Left cardiac atrium (tissue), 4 donors: ENCODE data around the gene NKX1-1. TPM values are rescaled to one million over a fixed set of nuclear protein-coding genes. Genes with fewer than 3 reads are reported as not detected.
A peak's percentile ranks its signal among the peaks of the same experiment; 100 is the strongest.
"Not testable (repeated sequence)": the region's sequence is repeated elsewhere in the genome, so short reads cannot be mapped to it uniquely, and the experiment has no call there.

Source experiments
- ATAC-seq, 2 donors: fragments of 200-7000 bp; cut with Tn5 transposase; one replicate each; pipeline ENCODE4 v1.9.1; 2020; ENCODE audit warnings: mild to moderate bottlenecking in 2 of 2, moderate library complexity in 2 of 2
- DNase-seq: peaks from one replicate; pipeline ENCODE4 v3.0.0-alpha.2; 2020
- intact Hi-C, 2 donors: fragments of 100-400 bp; cut with DNase I; formaldehyde crosslinking; loops; one replicate each; pipeline versions ENCODE4 v1.14.1 to v1.15.1; 2022 to 2023
- total RNA-seq, 2 donors: library from RNA; stranded (reverse); fragmentation: NEBNext Ultra II Directional; extraction: Animal tissue kit (Norgen Biotek cat#: 25700); gene quantifications; one replicate each; pipeline ENCODE4 v1.2.1, GENCODE V29; 2021
- donor health status: DM: no; HTN: yes; CAD: no.
- donor health status: DM: no; HTN: yes; CAD: no; lungs with severe emphysema.
- donor health status: DM: yes; HTN: yes; CAD: no.
- donor health status: Dilated cardiomyopathy.

Gene NKX1-1
- total RNA-seq, 2 donors from 2014 or later: not detected

GRCh38 chr4:1395941-1396805 is 10.1 kb downstream of the NKX1-1 start:
- intact Hi-C loops: no loop called here
- ATAC-seq (no peak), DNase-seq (peak; percentile 13)

DNA sequence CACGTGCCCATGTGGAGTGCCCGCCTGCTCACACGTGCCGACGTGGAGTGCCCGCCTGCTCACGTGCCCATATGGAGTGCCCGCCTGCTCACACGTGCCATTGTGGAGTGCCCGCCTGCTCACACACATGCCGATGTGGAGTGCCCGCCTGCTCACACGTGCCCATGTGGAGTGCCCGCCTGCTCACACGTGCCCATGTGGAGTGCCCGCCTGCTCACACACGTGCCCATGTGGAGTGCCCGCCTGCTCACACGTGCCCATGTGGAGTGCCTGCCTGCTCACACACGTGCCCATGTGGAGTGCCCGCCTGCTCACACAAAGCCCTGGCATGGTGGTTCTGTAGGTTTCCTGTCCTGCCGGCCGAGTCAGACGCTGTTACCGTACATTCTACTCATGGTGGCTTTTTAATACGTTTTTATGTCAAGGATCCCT is 10.8 kb downstream of the NKX1-1 start:
- DNase-seq: peak; percentile 8
- intact Hi-C loops, ATAC-seq: not testable (repeated sequence)

GRCh38 chr4:1394554-1395388 is 11.5 kb downstream of the NKX1-1 start:
- intact Hi-C loops, ATAC-seq, DNase-seq: not testable (repeated sequence)

DNA sequence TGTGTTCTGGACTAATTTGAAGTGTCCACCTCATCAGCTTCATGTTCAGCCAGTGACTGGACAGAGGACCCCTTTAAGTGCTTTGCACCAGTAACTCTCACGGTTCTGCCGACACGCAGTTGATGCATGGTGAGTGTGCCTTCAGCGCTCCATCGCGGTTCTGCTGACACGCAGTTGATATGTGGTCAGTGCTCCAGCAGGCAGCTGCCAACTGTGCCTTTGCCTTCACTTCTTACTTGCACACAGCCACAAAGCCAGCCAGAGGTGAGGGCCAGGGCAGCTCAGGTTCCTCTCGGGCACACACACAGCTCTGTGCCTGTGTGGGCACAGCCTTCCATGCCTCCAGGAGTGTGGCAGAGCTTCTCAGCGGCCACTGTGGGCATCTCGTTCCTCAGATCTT is 12.4 kb downstream of the NKX1-1 start:
- peak; percentile 12 for DNase-seq
- no peak for ATAC-seq
- intact Hi-C loops: no loop called here

DNA sequence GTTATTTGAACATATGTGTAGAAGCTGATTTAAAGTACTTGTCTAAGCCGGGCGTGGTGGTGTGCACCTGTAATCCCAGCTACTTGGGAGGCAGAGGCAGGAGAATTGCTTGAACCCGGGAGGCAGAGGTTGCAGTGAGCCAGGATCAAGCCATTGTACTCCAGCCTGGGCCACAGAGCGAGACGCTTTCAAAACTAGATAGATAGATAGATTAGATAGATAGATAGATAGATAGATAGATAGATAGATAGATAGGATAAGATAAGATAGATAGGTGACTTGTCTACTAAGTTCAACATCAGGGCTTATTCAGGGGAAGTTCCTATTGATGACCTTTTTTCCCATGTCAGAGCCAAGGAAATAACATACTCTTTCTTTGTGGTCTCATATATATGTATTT is 12.9 kb downstream of the NKX1-1 start:
- ATAC-seq, DNase-seq, intact Hi-C loops: not testable (repeated sequence)

DNA sequence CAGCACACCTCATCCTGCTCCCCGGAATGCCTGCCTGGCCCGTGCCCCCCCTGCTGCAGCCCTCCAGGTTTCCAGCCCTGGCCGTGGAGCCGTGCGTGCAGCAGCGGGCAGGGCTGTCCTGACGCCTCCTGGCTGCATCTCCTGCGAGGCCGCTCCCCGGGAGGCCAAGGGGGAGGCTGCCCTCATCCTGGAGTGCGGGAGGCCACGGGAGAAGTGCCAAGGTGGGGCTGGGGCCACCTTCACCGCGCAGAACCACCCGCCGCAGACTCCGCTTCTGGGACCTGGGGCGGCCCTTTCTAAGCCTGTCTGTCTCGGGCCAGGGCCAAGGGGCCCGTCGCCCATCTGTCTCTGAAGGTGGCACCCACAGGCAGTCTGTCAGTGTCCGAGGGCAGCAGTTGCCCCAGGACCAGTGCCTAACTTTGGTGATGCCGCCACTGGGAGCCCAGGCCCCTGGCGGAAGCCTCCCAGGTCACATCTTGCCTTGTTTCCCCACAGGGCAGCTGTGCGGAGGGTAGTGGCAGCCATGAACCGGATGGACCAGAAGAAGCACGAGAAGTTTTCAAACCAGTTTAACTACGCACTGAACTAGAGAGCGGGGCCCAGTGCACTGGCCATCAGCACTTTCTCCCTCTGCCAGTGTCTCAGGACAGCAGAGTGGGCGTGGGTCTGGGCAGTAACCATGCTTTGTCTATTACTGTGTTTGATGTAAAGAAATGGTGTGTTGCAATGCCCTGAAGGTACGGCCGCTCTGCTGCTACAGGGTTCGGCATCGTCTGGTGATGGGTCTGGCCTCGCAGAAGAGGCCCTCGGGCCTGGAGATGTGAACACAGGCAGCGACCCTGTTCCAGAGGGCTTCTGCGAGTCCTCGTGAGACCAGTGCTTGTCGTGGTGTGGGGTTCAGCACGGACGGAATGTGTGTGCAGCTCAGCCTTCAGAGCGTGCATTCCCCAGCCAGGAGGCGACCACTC is 20.6 kb downstream of the NKX1-1 start:
- peak in 1 of 2 donors; percentile 30 for ATAC-seq
- intact Hi-C loops: no loop called here
- peak; percentile 11 for DNase-seq

GRCh38 chr4:1384675-1385372 is 21.4 kb downstream of the NKX1-1 start:
- DNase-seq: peak; percentile 14
- intact Hi-C loops: no loop called here
- no peak for ATAC-seq

- intact Hi-C loops: no loop called here
- peak; percentile 17 for DNase-seq
- ATAC-seq: no peak
These were observed 22.3 kb downstream of the NKX1-1 start for GRCh38 chr4:1383728-1384591.

DNA sequence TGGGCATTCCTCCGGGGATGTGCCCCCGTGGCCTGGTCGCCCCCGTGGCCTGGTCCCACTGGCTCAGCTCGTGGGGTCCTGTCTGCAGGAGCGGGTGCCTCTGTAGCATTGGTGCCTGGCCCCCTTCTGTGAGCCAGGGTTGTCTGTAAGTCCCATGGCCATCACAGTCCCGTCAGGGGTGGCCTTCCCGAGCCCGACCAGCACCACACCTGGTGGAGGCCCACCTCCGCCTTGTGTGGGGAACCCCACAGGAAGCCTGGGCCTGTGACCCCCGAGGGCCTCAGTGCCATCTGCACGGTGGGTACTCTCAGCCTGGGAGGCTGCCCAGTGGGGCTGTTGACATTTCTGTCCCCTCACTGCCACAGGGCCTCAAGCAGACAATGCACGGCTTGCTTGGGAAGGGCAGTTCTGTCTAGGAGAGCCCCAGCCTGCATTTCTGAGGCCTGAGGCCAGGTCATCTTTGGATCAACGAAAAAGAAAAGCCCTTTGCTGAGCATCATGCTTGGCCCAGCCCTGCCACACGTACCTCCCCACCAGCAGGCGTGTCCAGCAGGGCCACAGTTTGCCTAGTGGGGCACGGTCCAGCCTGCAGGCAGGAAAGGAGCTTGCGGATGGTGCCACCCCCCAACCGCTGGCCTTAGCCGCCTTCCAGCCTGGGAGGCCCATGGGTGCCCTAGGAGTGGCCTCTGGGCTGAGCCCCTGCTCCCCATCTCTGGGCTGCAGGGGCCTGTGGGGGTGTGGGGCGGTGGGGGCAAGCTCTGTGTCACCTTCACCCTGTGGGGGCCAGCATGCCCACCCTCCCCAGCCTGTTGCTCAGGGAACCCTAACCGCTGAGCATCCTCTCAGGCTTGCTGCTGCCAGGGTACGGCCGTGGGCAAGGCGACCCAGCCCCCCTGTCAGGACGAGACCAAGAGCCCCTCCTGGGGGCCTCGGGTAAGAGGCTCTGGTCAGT is 23.2 kb downstream of the NKX1-1 start:
- peak; percentile 16 for DNase-seq
- intact Hi-C loops: no loop called here
- ATAC-seq: no peak

- ATAC-seq (no peak), DNase-seq (peak; percentile 8)
- intact Hi-C loops: no loop called here
These were observed 24.2 kb downstream of the NKX1-1 start for GRCh38 chr4:1381944-1382541.

DNA sequence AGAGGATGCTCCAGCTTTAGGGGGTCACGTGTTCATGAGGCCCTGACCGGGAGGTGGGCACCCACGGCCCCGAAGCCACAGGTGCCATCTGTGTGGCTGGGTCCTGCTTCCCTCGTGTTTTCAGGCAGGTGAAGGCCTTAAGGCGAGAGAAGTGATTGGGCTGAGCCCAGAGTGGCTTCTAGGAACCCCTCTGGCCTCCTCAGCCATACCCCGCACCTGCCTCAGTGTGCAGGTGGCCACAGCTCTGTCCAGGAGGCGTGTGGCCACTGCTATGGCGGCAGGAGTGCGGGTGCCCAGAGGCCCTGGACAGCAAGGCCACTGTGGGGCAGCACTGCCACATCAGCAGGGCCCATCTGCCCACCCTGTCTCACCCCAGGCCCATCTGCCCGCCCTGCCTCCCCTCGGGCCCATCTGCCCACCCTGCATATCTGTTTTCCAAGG is 25.0 kb downstream of the NKX1-1 start:
- ATAC-seq: no peak
- no peak for DNase-seq
- intact Hi-C loops: no loop called here

DNA sequence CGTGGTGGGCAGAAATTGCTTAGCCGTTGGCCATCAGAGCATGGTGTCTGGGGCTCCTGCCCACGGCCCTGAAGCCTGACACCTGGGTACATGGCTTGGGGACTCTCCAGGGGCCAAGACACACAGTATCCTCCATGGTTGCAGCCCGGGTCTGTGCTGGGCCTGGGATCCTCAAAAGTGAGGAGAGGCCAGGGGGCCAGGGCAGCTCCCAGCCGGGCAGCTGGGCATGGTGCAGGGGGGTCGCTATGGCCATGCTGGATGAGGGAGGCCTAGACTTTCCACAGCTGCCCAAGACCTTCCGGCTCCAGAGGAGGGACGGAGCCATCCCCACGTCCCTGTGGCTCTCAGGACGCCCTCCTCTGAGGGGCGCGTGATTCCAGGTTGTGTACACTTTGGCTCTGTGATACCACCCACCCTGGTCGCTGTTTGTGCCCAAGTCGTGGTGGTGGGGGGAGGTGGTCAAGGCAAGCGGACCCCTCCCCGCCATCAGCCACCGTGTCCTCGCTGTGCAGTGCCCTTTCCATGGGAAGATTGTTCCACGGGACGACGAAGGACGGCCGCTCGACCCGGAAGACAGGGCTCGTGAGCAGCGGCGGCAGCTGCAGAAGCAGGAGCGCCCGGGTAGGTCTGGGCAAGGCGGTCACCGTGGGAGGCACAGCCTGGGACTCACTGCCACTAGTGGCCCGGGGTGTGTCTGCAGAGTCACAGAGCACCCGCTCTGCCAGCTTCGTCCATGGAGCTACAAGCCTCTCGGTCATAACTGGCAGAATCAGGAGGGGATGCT is 25.7 kb downstream of the NKX1-1 start:
- DNase-seq: peak; percentile 17
- no peak for ATAC-seq
- intact Hi-C loops: no loop called here

DNA sequence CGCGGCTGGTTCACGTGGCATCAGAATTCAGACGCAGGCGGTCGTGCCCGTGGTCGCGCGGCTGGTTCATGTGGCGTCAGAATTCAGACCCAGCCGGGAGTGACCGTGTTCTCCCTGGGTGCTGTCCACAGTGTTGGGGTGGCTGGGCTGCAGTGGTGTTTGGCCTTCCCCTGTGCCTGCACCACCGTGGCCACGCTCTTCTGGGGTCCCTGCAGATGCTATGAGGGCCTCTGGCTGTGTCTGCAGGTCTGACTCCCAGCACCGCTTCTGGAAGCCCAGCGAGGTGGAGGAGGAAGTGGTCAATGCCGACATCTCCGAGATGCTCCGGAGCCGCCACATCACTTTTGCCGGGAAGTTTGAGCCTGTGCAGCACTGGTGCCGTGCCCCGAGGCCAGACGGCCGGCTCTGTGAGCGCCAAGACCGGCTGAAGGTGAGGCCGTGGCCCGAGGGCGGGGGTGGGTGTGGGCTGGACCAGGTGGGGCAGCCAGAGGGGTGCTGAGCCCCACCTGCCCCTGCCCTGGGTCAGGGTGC is 26.4 kb downstream of the NKX1-1 start:
- ATAC-seq (no peak), DNase-seq (no peak)
- intact Hi-C loops: no loop called here

- intact Hi-C loops: no loop called here
- DNase-seq (peak; percentile 22), ATAC-seq (no peak)
These were observed 26.9 kb downstream of the NKX1-1 start for GRCh38 chr4:1379351-1379781.
